Endothelial cell of umbilical vein (primary cell): ENCODE results near the gene IFITM2. TPM values are rescaled to one million over a fixed set of nuclear protein-coding genes. Genes with fewer than 3 reads are reported as not detected.
A peak's percentile ranks its signal among the peaks of the same experiment; 100 is the strongest.

ENCODE experiments used
- BruUV-seq: library from RNA; stranded (reverse); fragments of 400-500 nt; replicated peaks from 2 replicates; lab custom pipeline; 2021; lab: Mats Ljungman, UMichigan
- CTCF ChIA-PET: fragments of 300-600, 350-600 bp; sonication (Branson Sonifier 250); formaldehyde crosslinking; loops from one replicate; lab custom pipeline; 2021; ENCODE audit warnings: antibody characterized with exemption, inconsistent platforms; lab: Charles Lee
- POLR2A ChIA-PET: fragments of 300-600, 350-600 bp; sonication (Branson Sonifier 250); formaldehyde crosslinking; loops from one replicate; lab custom pipeline; 2021; ENCODE audit warnings: antibody characterized with exemption, inconsistent platforms; lab: Charles Lee
- DNase-seq: peaks from one replicate; pipeline ENCODE4 v3.0.0-alpha.2; 2011; ENCODE audit warnings: low read depth, low spot score
- FAIRE-seq: peaks from 2 replicates; lab custom pipeline; 2011; peaks lifted over from hg19 to GRCh38; lab: Jason Lieb, UNC
- H2AFZ ChIP-seq: 2 replicates; pipeline ENCODE4 v1.6.0; 2012; ENCODE audit warnings: low read depth, low read length, control low read depth, inconsistent platforms
- H3K27ac ChIP-seq: 2 replicates; pipeline ENCODE4 v1.5.1; 2011; ENCODE audit warnings: low read depth, mild to moderate bottlenecking, control low read depth, low read length, moderate library complexity; ENCODE audit not compliant: insufficient read depth
- H3K27me3 ChIP-seq, 2 experiments: 2 replicates each; pipeline versions ENCODE4 v1.6.0 to v1.6.1; 2011; ENCODE audit warnings: low read length in 2 of 2, mixed read lengths in 1 of 2; ENCODE audit not compliant: control insufficient read depth in 2 of 2, insufficient read depth in 2 of 2
- H3K36me3 ChIP-seq, 2 experiments: 2 replicates in 1 of 2; 3 replicates in 1 of 2; pipeline ENCODE4 v1.5.1; 2011; ENCODE audit warnings: low read length in 2 of 2, mild to moderate bottlenecking in 1 of 2, moderate library complexity in 1 of 2; ENCODE audit not compliant: control insufficient read depth in 2 of 2, insufficient read depth in 2 of 2; ENCODE audit errors: extremely low read depth in 1 of 2
- H3K4me1 ChIP-seq: 3 replicates; pipeline ENCODE4 v1.5.1; 2011; ENCODE audit warnings: mild to moderate bottlenecking, low read length; ENCODE audit not compliant: control insufficient read depth, insufficient read depth; ENCODE audit errors: extremely low read depth
- H3K4me2 ChIP-seq: 2 replicates; pipeline ENCODE4 v1.6.1; 2011; ENCODE audit warnings: low read length, control low read depth, mixed read lengths; ENCODE audit not compliant: insufficient read depth
- H3K4me3 ChIP-seq, 3 experiments: fragments of 200-600 bp in 1 of 3; sonication (generic), shearing (Covaris generic) in 1 of 3; replicated peaks in 1 of 3; 2 replicates each; pipeline ENCODE4 v1.5.1; 2011 to 2016; ENCODE audit warnings: control low read depth in 3 of 3, low read length in 3 of 3, mild to moderate bottlenecking in 2 of 3, inconsistent platforms in 1 of 3, low read depth in 1 of 3, moderate library complexity in 1 of 3; ENCODE audit not compliant: insufficient read depth in 1 of 3
- H3K79me2 ChIP-seq: 2 replicates; pipeline ENCODE4 v1.6.0; 2012; ENCODE audit warnings: low read length, inconsistent platforms; ENCODE audit not compliant: control insufficient read depth, insufficient read depth
- H3K9ac ChIP-seq: replicated peaks from 2 replicates; pipeline ENCODE3; 2011; ENCODE audit warnings: low read length, control low read depth; ENCODE audit not compliant: insufficient read depth; ENCODE audit errors: extremely low read depth
- H3K9me1 ChIP-seq: replicated peaks from 3 replicates; pipeline ENCODE4 v1.6.0; 2011; ENCODE audit warnings: mild to moderate bottlenecking, low read length; ENCODE audit not compliant: control insufficient read depth, insufficient read depth; ENCODE audit errors: extremely low read depth
- H3K9me3 ChIP-seq: replicated peaks from 2 replicates; pipeline ENCODE4 v1.5.1; 2012; ENCODE audit warnings: low read length, inconsistent platforms; ENCODE audit not compliant: control insufficient read depth, insufficient read depth
- H4K20me1 ChIP-seq: replicated peaks from 2 replicates; pipeline ENCODE3; 2011; ENCODE audit warnings: mild to moderate bottlenecking, low read length; ENCODE audit not compliant: control insufficient read depth, insufficient read depth; ENCODE audit errors: extremely low read depth
- EZH2 ChIP-seq: IDR thresholded peaks from 2 replicates; pipeline ENCODE4 v1.6.1; 2012; ENCODE audit warnings: borderline replicate concordance, low read depth, mild to moderate bottlenecking, moderate library complexity, low read length, inconsistent platforms; ENCODE audit not compliant: severe bottlenecking
- FOS ChIP-seq: IDR thresholded peaks from 2 replicates; pipeline ENCODE4 v1.6.1; 2011; ENCODE audit warnings: mild to moderate bottlenecking, low read length, moderate library complexity, borderline replicate concordance; ENCODE audit not compliant: insufficient read depth
- POLR2A ChIP-seq: IDR thresholded peaks from 2 replicates; pipeline ENCODE4 v1.6.1; 2012; ENCODE audit warnings: low read depth, mild to moderate bottlenecking, control low read depth, low read length
- dilution Hi-C: fragments of 300-500 bp; cut with MboI; formaldehyde crosslinking; loops from one replicate; pipeline ENCODE4 v1.15.0; 2019; ENCODE audit warnings: low sequenced_read_pairs; ENCODE audit not compliant: extremely low pct_ligation_motif_present
- intact Hi-C: fragments of 100-400 bp; cut with micrococcal nuclease; formaldehyde crosslinking; loops from one replicate; pipeline ENCODE4 v1.10.0; 2022
- polyA plus RNA-seq, 4 experiments: library from polyadenylated mRNA; depleted of rRNA in 3 of 4; stranded (reverse) in 3 of 4; unstranded in 1 of 4; fragments of >200 nt; gene quantifications; 2 replicates each; pipeline versions ENCODE4 v1.2.1 to v1.2.3, GENCODE V29; 2011 to 2012; ENCODE audit warnings: missing spikeins in 1 of 4
- total RNA-seq: library from RNA; stranded (reverse); gene quantifications from 2 replicates; pipeline ENCODE4 v1.2.3, GENCODE V29; 2021

Gene IFITM2
- total and polyA plus RNA-seq, 2 donors (not counting 3 experiments of a cell fraction or from before 2014, with no cell fraction given) = 219 to 1,135 TPM

DNA sequence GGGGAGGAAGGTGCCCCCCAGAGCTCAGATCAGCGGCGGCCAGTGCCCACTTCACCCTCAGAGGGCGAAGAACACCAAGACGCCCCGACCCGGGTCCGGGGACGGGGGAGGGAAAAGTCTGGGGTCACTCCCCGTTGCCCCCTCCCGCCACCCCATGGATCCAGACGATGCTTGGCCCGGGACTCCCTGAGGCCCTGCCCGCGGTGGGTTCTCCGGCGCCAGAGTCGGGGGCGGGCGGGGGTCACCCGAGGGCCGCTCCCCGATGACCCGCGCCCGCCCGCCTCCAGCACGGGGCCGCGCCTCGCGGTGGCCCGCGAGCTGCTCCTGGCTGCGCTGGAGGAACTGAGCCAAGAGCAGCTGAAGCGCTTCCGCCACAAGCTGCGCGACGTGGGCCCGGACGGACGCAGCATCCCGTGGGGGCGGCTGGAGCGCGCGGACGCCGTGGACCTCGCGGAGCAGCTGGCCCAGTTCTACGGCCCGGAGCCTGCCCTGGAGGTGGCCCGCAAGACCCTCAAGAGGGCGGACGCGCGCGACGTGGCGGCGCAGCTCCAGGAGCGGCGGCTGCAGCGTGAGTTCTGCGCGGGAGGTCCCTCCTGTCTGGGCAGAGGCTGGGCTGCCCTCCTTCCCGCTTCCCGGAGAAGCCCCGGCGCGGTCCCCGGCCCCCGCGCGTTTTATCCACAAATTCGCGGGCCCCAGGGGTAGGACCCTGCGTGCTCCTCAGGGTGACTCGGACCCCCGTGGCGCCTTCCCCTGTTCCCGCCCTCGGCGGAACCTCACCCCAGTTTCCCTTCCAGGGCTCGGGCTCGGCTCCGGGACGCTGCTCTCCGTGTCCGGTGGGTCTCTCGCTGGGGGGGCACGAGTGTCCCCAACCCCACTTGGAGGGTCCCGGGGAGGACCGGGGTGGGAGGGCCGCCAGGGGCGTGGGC, 28.3 kb upstream of the IFITM2 start:
- H3K36me3 ChIP-seq = no peaks in the 10 kb centered on the region
- FAIRE-seq = no peak
- no peak for DNase-seq
- no peak overlapping the region for H3K27ac ChIP-seq
- H4K20me1 ChIP-seq = no peaks in the 10 kb centered on the region
- H3K9me1 ChIP-seq = no peaks in the 10 kb centered on the region
- H3K9me3 ChIP-seq = no peaks in the 10 kb centered on the region
- H2AFZ ChIP-seq = no peak overlapping the region
- CTCF ChIA-PET = interaction anchor here (1.4 to 1.5 kb wide), 2 partner anchors 29 kb away, joined by 4 to 5 read pairs; no protein-coding TSS in a partner anchor
- BruUV-seq = no TSS peak
- no peak overlapping the region for H3K9ac ChIP-seq
- TF ChIP-seq FOS (no peak), EZH2 (peak; percentile 54)
- no peaks in the 10 kb centered on the region for H3K79me2 ChIP-seq
- no peak overlapping the region for H3K4me2 ChIP-seq
- POLR2A ChIA-PET = no interaction called here
- dilution Hi-C loops (no loop called here), intact Hi-C loops (no loop called here)
- H3K27me3 ChIP-seq = peaks cover 48 to 64% of the 10 kb centered on the region in 2 experiments
- no peaks in the 10 kb centered on the region for H3K4me1 ChIP-seq
- no peak overlapping the region for H3K4me3 ChIP-seq

DNA sequence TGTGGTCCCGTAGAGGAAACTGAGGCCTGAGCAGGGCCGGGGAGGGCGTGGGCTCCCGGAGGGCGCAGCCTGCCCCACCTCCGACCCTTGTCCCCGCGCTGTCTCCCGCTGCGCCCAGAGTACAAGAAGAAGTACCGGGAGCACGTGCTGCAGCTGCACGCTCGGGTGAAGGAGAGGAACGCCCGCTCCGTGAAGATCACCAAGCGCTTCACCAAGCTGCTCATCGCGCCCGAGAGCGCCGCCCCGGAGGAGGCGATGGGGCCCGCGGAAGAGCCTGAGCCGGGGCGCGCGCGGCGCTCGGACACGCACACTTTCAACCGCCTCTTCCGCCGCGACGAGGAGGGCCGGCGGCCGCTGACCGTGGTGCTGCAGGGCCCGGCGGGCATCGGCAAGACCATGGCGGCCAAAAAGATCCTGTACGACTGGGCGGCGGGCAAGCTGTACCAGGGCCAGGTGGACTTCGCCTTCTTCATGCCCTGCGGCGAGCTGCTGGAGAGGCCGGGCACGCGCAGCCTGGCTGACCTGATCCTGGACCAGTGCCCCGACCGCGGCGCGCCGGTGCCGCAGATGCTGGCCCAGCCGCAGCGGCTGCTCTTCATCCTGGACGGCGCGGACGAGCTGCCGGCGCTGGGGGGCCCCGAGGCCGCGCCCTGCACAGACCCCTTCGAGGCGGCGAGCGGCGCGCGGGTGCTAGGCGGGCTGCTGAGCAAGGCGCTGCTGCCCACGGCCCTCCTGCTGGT, 27.5 kb upstream of the IFITM2 start:
- Histone ChIP-seq H3K27me3 (peaks cover 44 to 61% of the 10 kb centered on the region in 2 experiments), H3K27ac (no peak overlapping the region), H3K9me1 (no peaks in the 10 kb centered on the region), H3K4me2 (no peak overlapping the region), H3K9me3 (no peaks in the 10 kb centered on the region), H4K20me1 (no peaks in the 10 kb centered on the region), H3K79me2 (no peaks in the 10 kb centered on the region), H2AFZ (no peak overlapping the region), H3K4me1 (no peaks in the 10 kb centered on the region), H3K4me3 (no peak overlapping the region), H3K36me3 (no peaks in the 10 kb centered on the region), H3K9ac (no peak overlapping the region)
- ChIA-PET POLR2A (interaction anchor here (1.0 kb wide), 1 partner anchor 73 kb away, joined by 3 read pairs; the partner anchor contains the start of genes BET1L and RIC8A), CTCF (interaction anchor here (1.2 to 1.4 kb wide), 2 partner anchors 29 to 51 kb away, joined by 3 to 4 read pairs; no protein-coding TSS in a partner anchor)
- no TSS peak for BruUV-seq
- dilution Hi-C loops (no loop called here), intact Hi-C loops (no loop called here)
- DNase-seq = no peak
- TF ChIP-seq POLR2A = no peak
- no peak for FAIRE-seq
